Activated CD4-positive, alpha-beta memory T cell treated with anti-CD3 and anti-CD28 coated beads, Interleukin-2, amount 10 ng/mL, durations not matched to agents 7 days and 5 days (primary cell): Measurements from ENCODE around the gene CYFIP2. TPM values are rescaled to one million over a fixed set of nuclear protein-coding genes. Genes with fewer than 3 reads are reported as not detected.

Experiments used
- CTCF ChIA-PET: fragments of 350-600 bp; sonication (Branson Sonifier 250); formaldehyde crosslinking; loops from one replicate; lab custom pipeline; 2021; ENCODE audit warnings: antibody characterized with exemption, inconsistent platforms; lab: Charles Lee
- POLR2A ChIA-PET: fragments of 350-600 bp; sonication (Branson Sonifier 250); formaldehyde crosslinking; loops from one replicate; lab custom pipeline; 2021; ENCODE audit warnings: antibody characterized with exemption; lab: Charles Lee
- DNase-seq: peaks from one replicate; pipeline ENCODE4 v3.0.0-alpha.2; 2020
- H3K27ac Mint-ChIP-seq: one replicate; pipeline ENCODE4 v1.8.0; 2021; ENCODE audit warnings: mild to moderate bottlenecking, mixed read lengths
- H3K27me3 Mint-ChIP-seq: one replicate; pipeline ENCODE4 v1.8.0; 2021; ENCODE audit warnings: mixed read lengths
- H3K36me3 Mint-ChIP-seq: one replicate; pipeline ENCODE4 v1.8.0; 2021; ENCODE audit warnings: low read depth, mixed read lengths
- H3K4me1 Mint-ChIP-seq: one replicate; pipeline ENCODE4 v1.8.0; 2021; ENCODE audit warnings: mixed read lengths
- H3K4me3 Mint-ChIP-seq: one replicate; pipeline ENCODE4 v1.8.0; 2021; ENCODE audit warnings: mild to moderate bottlenecking, mixed read lengths
- H3K9me3 Mint-ChIP-seq: one replicate; pipeline ENCODE4 v1.8.0; 2021; ENCODE audit warnings: mixed read lengths
- total RNA-seq, 2 experiments: library from RNA; stranded (reverse); gene quantifications; one replicate each; pipeline ENCODE4 v1.2.3, GENCODE V29; 2021

Gene CYFIP2
- total RNA-seq, 2 experiments from 2014 or later, result 337 to 354 TPM

DNA sequence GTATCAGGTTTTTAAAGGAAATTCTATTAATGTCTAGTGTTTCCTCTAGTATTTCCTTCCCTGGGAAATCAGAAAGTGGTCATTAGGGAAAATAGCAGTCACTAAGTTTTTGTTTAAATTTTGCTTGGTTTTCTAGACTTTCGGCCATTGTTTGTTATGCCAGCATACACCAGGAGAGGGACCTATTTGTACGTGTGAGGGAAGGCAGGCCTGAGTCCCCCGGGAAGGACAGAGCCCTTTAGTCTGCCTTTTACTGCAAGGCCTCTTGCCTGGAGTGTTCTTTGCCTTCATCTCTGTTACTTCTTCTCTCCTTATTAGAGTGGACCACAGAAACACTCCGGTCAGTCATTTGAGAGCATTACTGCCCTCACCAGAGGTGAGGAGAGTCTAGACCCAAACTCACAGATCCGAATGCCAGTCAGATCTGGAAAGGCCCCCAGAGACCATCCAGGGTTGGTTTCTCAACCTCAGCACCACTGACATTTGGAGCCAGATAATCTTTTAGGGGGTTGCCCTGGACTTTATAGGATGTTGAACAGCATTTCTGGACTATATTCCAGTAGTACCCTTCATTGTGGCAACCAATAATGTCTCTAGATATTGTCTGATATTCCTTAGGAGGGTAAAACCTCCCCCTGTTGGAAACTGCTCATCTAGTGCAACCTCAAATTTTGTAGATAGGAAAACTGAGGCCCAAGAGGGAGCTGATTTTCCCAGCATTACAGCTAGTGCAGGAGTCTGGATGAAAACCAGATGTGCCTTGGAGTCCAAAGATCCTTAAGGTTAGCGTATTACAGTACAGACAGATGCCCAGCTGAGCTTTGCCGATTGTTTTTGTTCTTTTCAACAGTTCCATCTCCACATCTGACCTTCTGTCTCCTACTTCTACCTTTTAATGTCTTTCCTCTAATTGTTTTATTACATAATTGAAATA lies 101.1 kb downstream of the CYFIP2 start:
- no peaks in the 10 kb centered on the region for H3K4me1 Mint-ChIP-seq
- CTCF ChIA-PET, result interaction anchor here (1.0 to 1.3 kb wide), 2 partner anchors 39 to 395 kb away, joined by 3 to 5 read pairs; no protein-coding TSS in a partner anchor
- H3K27me3 Mint-ChIP-seq, result no peaks in the 10 kb centered on the region
- no peak overlapping the region for H3K27ac Mint-ChIP-seq
- POLR2A ChIA-PET, result no interaction called here
- H3K36me3 Mint-ChIP-seq, result peaks cover 73% of the 10 kb centered on the region
- no peak for DNase-seq
- no peaks in the 10 kb centered on the region for H3K9me3 Mint-ChIP-seq
- no peak overlapping the region for H3K4me3 Mint-ChIP-seq

DNA sequence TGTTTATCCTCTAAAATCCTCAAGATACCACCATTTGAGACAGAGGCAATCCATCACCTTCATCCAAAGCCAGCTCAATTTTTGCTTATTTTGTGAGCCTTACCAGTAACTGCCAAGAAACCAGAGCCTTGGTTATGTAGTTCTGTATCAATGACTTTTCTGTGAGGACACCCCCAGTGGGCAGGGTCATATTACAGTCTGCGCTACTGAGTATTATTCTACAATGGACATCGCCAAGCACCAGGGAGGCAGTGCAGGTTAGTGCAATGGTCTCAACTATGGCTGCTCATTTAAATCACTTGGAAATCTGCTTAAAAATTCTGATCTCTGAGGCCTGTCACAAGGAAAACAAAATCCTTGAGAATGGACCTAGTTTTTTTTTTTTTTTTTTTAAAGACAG lies 103.6 kb downstream of the CYFIP2 start:
- ChIA-PET POLR2A (no interaction called here), CTCF (interaction anchor here (0.9 to 1.1 kb wide), 3 partner anchors 42 to 374 kb away, joined by 3 read pairs; no protein-coding TSS in a partner anchor)
- Mint-ChIP-seq H3K4me3 (no peak overlapping the region), H3K27me3 (no peaks in the 10 kb centered on the region), H3K36me3 (peaks cover 70% of the 10 kb centered on the region), H3K9me3 (no peaks in the 10 kb centered on the region), H3K4me1 (no peaks in the 10 kb centered on the region), H3K27ac (no peak overlapping the region)
- no peak for DNase-seq

DNA sequence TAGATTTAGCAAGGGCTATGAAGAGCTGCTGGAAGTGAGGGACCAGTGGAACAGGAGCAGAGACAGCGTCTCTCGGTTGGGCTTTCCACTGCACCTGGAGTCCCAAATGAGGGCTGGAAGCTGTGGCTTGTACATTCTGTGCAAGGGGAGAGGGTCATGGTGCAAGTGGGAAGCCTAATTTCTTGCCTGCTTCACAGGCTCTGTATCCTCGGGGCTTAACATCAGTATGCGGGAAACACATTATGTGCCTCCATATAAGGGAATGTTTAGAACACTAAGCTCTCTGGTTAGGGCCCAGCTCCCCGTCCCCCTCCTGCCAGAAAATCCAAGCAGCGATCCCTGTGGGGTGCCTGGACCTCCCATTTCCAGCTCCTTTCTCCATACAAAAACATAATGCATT lies 105.0 kb downstream of the CYFIP2 start:
- Mint-ChIP-seq H3K27ac (no peak overlapping the region), H3K36me3 (peaks cover 72% of the 10 kb centered on the region), H3K4me1 (peaks cover 2% of the 10 kb centered on the region), H3K27me3 (no peaks in the 10 kb centered on the region), H3K9me3 (no peaks in the 10 kb centered on the region), H3K4me3 (no peak overlapping the region)
- DNase-seq, result no peak
- ChIA-PET CTCF (interaction anchor here (0.9 kb wide), 1 partner anchor 372 kb away, joined by 3 read pairs; no protein-coding TSS in a partner anchor), POLR2A (no interaction called here)

DNA sequence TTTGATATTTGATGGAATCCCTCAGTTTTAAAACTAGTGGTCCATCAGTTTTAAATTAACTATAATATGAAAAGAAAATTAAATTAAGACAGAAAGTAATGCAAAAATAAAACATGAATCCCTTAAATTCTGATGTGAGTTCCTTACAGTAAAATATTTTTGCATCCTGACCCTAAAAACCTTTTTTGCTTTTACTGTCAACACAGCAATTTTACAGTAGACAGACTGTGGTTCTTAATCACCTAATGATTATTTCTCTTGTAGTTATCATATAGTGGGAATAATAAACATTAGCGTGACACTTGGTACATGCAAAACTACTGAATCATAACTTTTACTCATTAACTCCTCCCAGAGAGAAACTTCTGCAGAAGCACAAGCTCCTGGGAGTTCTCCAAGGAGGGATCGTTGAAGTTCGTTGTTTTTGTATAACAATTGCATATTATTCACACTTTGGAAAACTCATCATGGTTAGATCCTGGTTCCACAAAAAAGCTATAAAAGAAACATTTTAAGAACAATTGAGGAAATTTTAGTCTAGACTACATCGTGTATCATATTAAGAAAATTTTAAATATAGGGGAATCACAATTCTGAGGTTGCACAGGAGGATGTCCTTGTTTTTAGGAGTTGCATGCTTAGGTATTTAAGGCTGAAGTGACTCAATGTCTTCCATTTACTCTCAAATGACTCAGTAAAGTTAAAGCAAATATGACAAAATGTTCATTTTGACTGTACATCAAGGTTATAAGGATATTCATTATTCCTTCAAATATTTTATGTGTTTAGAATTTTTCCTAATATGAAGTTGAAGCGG lies 105.9 kb downstream of the CYFIP2 start:
- no peaks in the 10 kb centered on the region for H3K27me3 Mint-ChIP-seq
- CTCF ChIA-PET, result no interaction called here
- peaks cover 5% of the 10 kb centered on the region for H3K4me1 Mint-ChIP-seq
- POLR2A ChIA-PET, result no interaction called here
- no peak overlapping the region for H3K27ac Mint-ChIP-seq
- H3K4me3 Mint-ChIP-seq, result no peak overlapping the region
- no peak for DNase-seq
- no peaks in the 10 kb centered on the region for H3K9me3 Mint-ChIP-seq
- H3K36me3 Mint-ChIP-seq, result peaks cover 73% of the 10 kb centered on the region

DNA sequence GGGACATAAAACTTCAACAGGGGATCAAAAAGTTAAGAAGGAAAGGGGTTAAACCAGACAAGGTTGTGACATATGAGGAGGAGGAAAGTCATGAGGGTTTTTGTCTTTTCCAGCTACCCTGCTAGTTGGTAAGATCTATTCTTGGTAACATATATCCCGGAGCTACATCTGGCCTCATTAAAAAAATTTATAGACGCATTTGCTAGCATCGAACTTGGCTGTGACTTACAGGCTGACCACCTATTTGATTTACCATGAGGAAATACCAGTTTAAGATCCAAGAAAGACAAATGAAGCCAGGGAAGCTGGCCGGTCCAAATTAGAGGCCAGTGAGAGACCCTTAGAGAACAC lies 106.5 kb downstream of the CYFIP2 start:
- no peaks in the 10 kb centered on the region for H3K27me3 Mint-ChIP-seq
- peaks cover 10% of the 10 kb centered on the region for H3K4me1 Mint-ChIP-seq
- no peak overlapping the region for H3K27ac Mint-ChIP-seq
- DNase-seq, result no peak
- H3K4me3 Mint-ChIP-seq, result no peak overlapping the region
- peaks cover 73% of the 10 kb centered on the region for H3K36me3 Mint-ChIP-seq
- CTCF ChIA-PET, result no interaction called here
- H3K9me3 Mint-ChIP-seq, result no peaks in the 10 kb centered on the region
- POLR2A ChIA-PET, result no interaction called here

DNA sequence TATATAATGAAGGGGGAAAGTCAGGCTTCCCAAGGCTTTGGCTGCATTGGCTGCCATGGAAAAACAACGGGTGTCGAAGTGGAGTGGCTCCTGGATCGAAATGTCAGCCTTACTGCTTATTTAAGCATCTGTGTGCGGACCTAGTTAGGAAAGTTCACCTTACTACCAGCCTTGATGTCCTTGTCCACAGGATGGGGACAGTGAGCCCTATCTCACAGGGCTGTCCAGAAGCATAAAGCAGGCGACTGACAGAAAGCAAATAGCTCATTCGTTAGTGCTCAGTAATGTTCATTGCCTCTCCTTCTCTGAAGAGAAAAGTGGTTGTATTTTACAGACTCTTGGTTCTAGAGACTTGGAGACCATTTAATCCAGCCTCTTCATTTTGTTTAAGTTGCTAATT lies 112.6 kb downstream of the CYFIP2 start:
- ChIA-PET CTCF (interaction anchor here (1.1 to 1.3 kb wide), 2 partner anchors 11 to 36 kb away, joined by 3 to 4 read pairs; no protein-coding TSS in a partner anchor), POLR2A (interaction anchor here (1.8 kb wide), 1 partner anchor 12 kb away, joined by 8 read pairs; no protein-coding TSS in a partner anchor)
- H3K27me3 Mint-ChIP-seq, result no peaks in the 10 kb centered on the region
- H3K9me3 Mint-ChIP-seq, result no peaks in the 10 kb centered on the region
- peaks cover 88% of the 10 kb centered on the region for H3K36me3 Mint-ChIP-seq
- no peak overlapping the region for H3K27ac Mint-ChIP-seq
- peaks cover 10% of the 10 kb centered on the region for H3K4me1 Mint-ChIP-seq
- DNase-seq, result no peak
- H3K4me3 Mint-ChIP-seq, result no peak overlapping the region

DNA sequence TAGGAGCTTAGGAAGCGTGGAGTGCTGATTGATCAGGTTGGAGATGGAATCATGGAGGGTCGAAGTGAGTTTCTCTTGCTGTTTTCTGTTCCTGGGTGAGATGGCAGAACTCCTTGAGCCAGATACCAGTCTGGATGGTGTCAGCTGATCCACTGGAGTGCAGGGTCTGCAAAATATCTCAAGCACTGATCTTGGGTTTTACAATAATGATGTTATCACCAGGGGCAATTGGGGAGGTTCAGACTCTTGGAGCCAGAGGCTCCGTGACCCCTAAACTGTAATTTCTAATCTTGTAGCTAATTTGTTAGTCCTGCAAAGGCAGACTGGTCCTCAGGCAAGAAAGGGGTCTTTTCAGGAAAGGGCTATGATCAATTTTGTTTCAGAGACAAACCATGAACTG lies 114.1 kb downstream of the CYFIP2 start:
- H3K9me3 Mint-ChIP-seq, result no peaks in the 10 kb centered on the region
- DNase-seq, result no peak
- peak overlapping the region; percentile 11 for H3K27ac Mint-ChIP-seq
- peaks cover 93% of the 10 kb centered on the region for H3K36me3 Mint-ChIP-seq
- no peaks in the 10 kb centered on the region for H3K27me3 Mint-ChIP-seq
- POLR2A ChIA-PET, result interaction anchor here (1.8 kb wide), 1 partner anchor 10 kb away, joined by 8 read pairs; no protein-coding TSS in a partner anchor
- H3K4me1 Mint-ChIP-seq, result peaks cover 10% of the 10 kb centered on the region
- CTCF ChIA-PET, result interaction anchor here (1.0 to 1.6 kb wide), 3 partner anchors 37 to 363 kb away, joined by 3 to 4 read pairs (median 3); partner anchors contain the start of gene LSM11
- no peak overlapping the region for H3K4me3 Mint-ChIP-seq

DNA sequence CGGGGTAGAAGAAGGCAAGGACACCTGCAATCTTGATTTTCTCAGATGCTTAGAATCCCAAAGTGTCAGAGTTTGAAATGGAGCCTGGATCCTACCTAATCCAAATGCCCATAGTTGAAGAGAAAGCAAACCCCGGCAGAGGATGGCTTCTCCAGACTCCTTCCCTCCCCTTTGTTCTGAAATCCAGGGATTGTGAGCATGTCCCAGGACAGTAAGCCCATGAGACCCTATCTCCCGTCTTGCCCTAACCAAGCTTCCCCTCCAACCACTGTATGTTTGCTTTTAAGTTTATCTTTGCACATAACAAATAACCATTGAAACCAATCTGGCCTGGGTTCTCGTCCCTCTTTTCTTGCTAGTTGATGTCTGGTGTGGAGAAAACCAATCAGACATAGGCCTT lies 115.8 kb downstream of the CYFIP2 start:
- H3K4me3 Mint-ChIP-seq, result no peak overlapping the region
- CTCF ChIA-PET, result interaction anchor here (0.6 to 1.9 kb wide), 4 partner anchors 9 to 361 kb away, joined by 3 to 4 read pairs (median 3); no protein-coding TSS in a partner anchor
- peaks cover 89% of the 10 kb centered on the region for H3K36me3 Mint-ChIP-seq
- peaks cover 5% of the 10 kb centered on the region for H3K4me1 Mint-ChIP-seq
- H3K27ac Mint-ChIP-seq, result no peak overlapping the region
- POLR2A ChIA-PET, result no interaction called here
- no peaks in the 10 kb centered on the region for H3K27me3 Mint-ChIP-seq
- DNase-seq, result no peak
- no peaks in the 10 kb centered on the region for H3K9me3 Mint-ChIP-seq

DNA sequence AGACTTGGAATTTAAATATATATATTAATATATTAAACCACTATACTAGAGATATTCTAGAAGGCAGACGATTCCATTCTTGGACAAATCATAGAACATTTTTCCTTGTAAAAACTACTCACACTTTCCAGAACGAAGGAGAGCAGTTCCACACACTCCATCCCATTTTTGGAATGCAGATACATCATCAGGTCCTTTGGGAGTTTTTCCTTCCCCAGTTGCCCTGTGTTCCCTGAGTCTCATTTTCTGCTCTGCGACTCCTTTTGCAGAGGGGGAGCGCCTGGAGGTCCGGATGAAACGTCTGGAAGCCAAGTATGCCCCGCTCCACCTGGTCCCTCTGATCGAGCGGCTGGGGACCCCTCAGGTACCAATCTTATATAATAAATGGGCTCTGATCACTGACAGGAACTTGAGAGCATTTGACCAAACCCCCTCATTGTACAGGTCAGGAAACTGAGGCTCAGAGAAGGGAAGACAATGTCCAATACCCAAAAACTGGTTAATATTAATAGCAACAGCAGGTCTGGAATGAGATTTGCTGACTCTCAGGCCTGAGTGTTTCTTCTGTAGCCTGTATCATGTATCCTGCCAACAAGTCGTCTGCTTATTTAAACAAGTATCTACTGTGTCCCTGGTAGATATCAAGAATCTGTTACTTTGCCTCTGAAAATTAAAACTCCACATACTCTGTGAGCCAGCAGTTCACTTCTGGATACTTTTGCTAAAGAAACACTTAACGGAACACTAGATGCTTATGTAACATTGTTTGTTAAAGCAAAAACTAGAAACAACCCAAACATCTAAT lies 117.3 kb downstream of the CYFIP2 start:
- peaks cover 85% of the 10 kb centered on the region for H3K36me3 Mint-ChIP-seq
- no peak overlapping the region for H3K4me3 Mint-ChIP-seq
- ChIA-PET CTCF (no interaction called here), POLR2A (no interaction called here)
- no peaks in the 10 kb centered on the region for H3K27me3 Mint-ChIP-seq
- no peak for DNase-seq
- H3K27ac Mint-ChIP-seq, result no peak overlapping the region
- peaks cover 9% of the 10 kb centered on the region for H3K4me1 Mint-ChIP-seq
- no peaks in the 10 kb centered on the region for H3K9me3 Mint-ChIP-seq

DNA sequence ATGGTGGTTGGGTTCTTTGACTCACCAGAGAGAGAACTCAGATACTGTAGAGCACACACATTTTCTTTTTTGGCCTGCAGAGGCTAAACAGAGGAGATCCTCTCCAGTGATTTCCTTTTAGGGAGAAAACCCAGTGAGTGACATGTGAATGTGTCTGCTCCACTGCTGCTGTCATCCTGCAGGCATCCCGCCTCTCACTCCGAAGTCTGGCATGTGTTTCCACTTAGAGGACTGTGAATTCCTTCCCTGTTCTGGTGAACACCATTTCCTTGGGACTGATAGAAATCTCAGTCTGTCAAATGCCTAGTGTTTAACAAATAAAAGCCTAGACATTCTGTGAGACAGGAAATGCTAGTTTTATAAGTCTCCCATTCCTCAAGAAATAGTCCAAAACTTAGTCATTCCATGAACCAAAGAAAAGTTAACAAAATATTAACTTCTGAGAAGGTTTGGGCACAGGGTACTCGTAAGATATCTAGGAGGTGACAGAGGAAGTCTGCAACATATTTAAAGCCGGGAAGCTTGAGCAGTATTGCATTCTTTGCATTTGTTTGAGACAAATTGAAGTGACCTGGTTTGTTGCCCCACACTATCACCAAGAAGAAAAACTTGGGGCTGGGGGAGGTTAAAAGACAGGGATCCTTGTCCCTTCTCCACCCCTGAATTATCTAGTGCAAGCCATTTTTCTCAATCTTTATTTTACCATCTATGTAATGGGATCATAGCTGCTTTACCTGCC lies 119.2 kb downstream of the CYFIP2 start:
- H3K27ac Mint-ChIP-seq, result peak overlapping the region; percentile 26

DNA sequence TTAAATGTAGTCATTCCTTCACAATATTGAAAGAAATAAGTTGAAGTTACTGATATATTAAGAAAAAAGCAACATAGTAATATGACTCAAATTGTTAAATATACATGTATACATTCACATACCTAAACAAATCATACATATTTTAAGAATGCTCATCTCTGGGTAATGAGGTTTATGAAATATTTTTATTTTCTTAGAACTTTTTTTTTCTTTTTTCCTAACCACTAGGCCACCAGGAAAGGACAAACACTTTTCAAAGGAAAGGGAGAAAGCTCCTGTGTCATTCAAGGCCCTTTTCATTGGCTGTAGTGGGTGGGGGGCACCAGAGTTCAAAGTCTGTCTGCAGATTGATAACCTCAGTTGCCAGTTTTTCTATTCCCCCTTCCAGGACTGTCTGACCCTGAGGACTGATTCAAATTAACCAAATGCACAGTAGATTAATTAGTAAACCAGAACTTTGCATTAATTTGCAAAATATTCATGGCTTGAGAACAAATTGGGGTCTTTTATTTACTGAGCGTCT lies 121.2 kb downstream of the CYFIP2 start:
- peaks cover 44% of the 10 kb centered on the region for H3K4me1 Mint-ChIP-seq
- peaks cover 84% of the 10 kb centered on the region for H3K36me3 Mint-ChIP-seq
- H3K4me3 Mint-ChIP-seq, result no peak overlapping the region
- no peak overlapping the region for H3K27ac Mint-ChIP-seq
- no peaks in the 10 kb centered on the region for H3K27me3 Mint-ChIP-seq
- no peaks in the 10 kb centered on the region for H3K9me3 Mint-ChIP-seq
- no peak for DNase-seq
- ChIA-PET POLR2A (no interaction called here), CTCF (interaction anchor here (1.0 to 1.1 kb wide), 2 partner anchors 14 to 85 kb away, joined by 3 to 4 read pairs; no protein-coding TSS in a partner anchor)

More for the DNA sequence above, 119.2 kb downstream of the CYFIP2 start:
- POLR2A ChIA-PET, result no interaction called here
- peaks cover 82% of the 10 kb centered on the region for H3K36me3 Mint-ChIP-seq
- no peak for DNase-seq
- CTCF ChIA-PET, result no interaction called here
- H3K4me1 Mint-ChIP-seq, result peaks cover 28% of the 10 kb centered on the region
- no peak overlapping the region for H3K4me3 Mint-ChIP-seq
- H3K9me3 Mint-ChIP-seq, result no peaks in the 10 kb centered on the region
- H3K27me3 Mint-ChIP-seq, result no peaks in the 10 kb centered on the region
